PC-3 (cell line): ENCODE results near the gene HOXB2.

Experiments used
- CTCF ChIP-seq: fragments of 300-600 bp; sonication (generic); conservative IDR thresholded peaks from 2 replicates; pipeline ENCODE4 v1.5.1; 2017; ENCODE audit warnings: antibody characterized with exemption, low read depth, mild to moderate bottlenecking, low read length
- EZH2 ChIP-seq: fragments of 300-600 bp; sonication (generic); IDR thresholded peaks from one replicate; pipeline ENCODE4 v1.6.1; 2017; ENCODE audit warnings: antibody characterized with exemption, mild to moderate bottlenecking, low read length; ENCODE audit not compliant: unreplicated experiment
- EZH2phosphoT487 ChIP-seq: fragments of 300-600 bp; sonication (generic); IDR thresholded peaks from 2 replicates; pipeline ENCODE4 v1.6.1; 2018; ENCODE audit warnings: mild to moderate bottlenecking, antibody characterized with exemption, low read length, borderline replicate concordance

- no peak for TF ChIP-seq EZH2phosphoT487
- no peak for TF ChIP-seq CTCF
- TF ChIP-seq EZH2 = no peak
These were observed 45.1 kb upstream of the HOXB2 start, which contains the start of gene HOXB3 for GRCh38 chr17:48589831-48590606.
